Mesenchymal stem cell (in vitro differentiated cells and primary cell): ENCODE measurements around the gene CACNA2D3.
"Not testable (repeated sequence)": the region's sequence is repeated elsewhere in the genome, so short reads cannot be mapped to it uniquely, and the experiment has no call there.

Experiments
- DNase-seq: peaks from one replicate; pipeline ENCODE4 v3.0.0-alpha.2; 2013
- H2AFZ ChIP-seq: one replicate; pipeline ENCODE4 v1.6.1; 2013; ENCODE audit warnings: low read depth, mild to moderate bottlenecking, control low read depth, inconsistent platforms, low read length, moderate library complexity
- H2AK5ac ChIP-seq: 2 replicates; pipeline ENCODE4 v1.6.1; 2013; ENCODE audit warnings: low read length, moderate library complexity, mild to moderate bottlenecking, inconsistent platforms; ENCODE audit not compliant: severe bottlenecking
- H2BK120ac ChIP-seq: one replicate; pipeline ENCODE4 v1.6.1; 2013; ENCODE audit warnings: low read depth, mild to moderate bottlenecking, inconsistent platforms, low read length, moderate library complexity
- H2BK12ac ChIP-seq, 2 experiments: one replicate each; pipeline ENCODE4 v1.6.1; 2013; ENCODE audit warnings: inconsistent platforms in 2 of 2, low read length in 2 of 2, mild to moderate bottlenecking in 2 of 2, moderate library complexity in 2 of 2, control low read depth in 1 of 2
- H2BK15ac ChIP-seq: one replicate; pipeline ENCODE4 v1.6.1; 2013; ENCODE audit warnings: mild to moderate bottlenecking, low read depth, inconsistent platforms; ENCODE audit not compliant: poor library complexity, severe bottlenecking
- H2BK5ac ChIP-seq: 2 replicates; pipeline ENCODE4 v1.6.1; 2013; ENCODE audit warnings: low read depth, mild to moderate bottlenecking, low read length, control low read depth, inconsistent platforms; ENCODE audit not compliant: poor library complexity, severe bottlenecking
- H3K14ac ChIP-seq, 2 experiments: one replicate each; pipeline ENCODE4 v1.6.1; 2013; ENCODE audit warnings: inconsistent platforms in 2 of 2, low read length in 2 of 2, control low read depth in 1 of 2, mild to moderate bottlenecking in 1 of 2, moderate library complexity in 1 of 2
- H3K18ac ChIP-seq, 2 experiments: one replicate each; pipeline ENCODE4 v1.6.1; 2013; ENCODE audit warnings: inconsistent platforms in 2 of 2, low read length in 2 of 2, control low read depth in 1 of 2, low read depth in 1 of 2, mild to moderate bottlenecking in 1 of 2
- H3K23ac ChIP-seq, 2 experiments: one replicate each; pipeline ENCODE4 v1.6.1; 2013; ENCODE audit warnings: inconsistent platforms in 2 of 2, low read length in 2 of 2, mild to moderate bottlenecking in 2 of 2, moderate library complexity in 2 of 2, control low read depth in 1 of 2
- H3K27ac ChIP-seq: 2 replicates; pipeline ENCODE4 v1.5.1; 2013; ENCODE audit warnings: mild to moderate bottlenecking, moderate library complexity, low read length, control low read depth, inconsistent platforms; ENCODE audit not compliant: poor library complexity, severe bottlenecking
- H3K27me3 ChIP-seq, 2 experiments: 2 replicates each; pipeline versions ENCODE4 v1.6.1 to v1.7.0; 2013; ENCODE audit warnings: low read length in 2 of 2, mild to moderate bottlenecking in 2 of 2, moderate library complexity in 2 of 2, control low read depth in 1 of 2, inconsistent platforms in 1 of 2; ENCODE audit not compliant: control insufficient read depth in 1 of 2, insufficient read depth in 1 of 2
- H3K36me3 ChIP-seq, 2 experiments: 2 replicates each; pipeline versions ENCODE4 v1.6.1 to v1.7.0; 2013; ENCODE audit warnings: low read length in 2 of 2, control low read depth in 1 of 2, inconsistent platforms in 1 of 2, low read depth in 1 of 2, mild to moderate bottlenecking in 1 of 2; ENCODE audit not compliant: insufficient read depth in 2 of 2, control insufficient read depth in 1 of 2
- H3K4ac ChIP-seq, 2 experiments: one replicate each; pipeline ENCODE4 v1.6.1; 2013; ENCODE audit warnings: inconsistent platforms in 2 of 2, low read length in 2 of 2, mild to moderate bottlenecking in 2 of 2, moderate library complexity in 2 of 2, control low read depth in 1 of 2, low read depth in 1 of 2
- H3K4me1 ChIP-seq: 2 replicates; pipeline ENCODE4 v1.6.1; 2013; ENCODE audit warnings: low read depth, low read length, control low read depth; ENCODE audit not compliant: control insufficient read depth, insufficient read depth
- H3K4me2 ChIP-seq: 2 replicates; pipeline ENCODE4 v1.6.1; 2013; ENCODE audit warnings: low read length, mild to moderate bottlenecking, inconsistent platforms; ENCODE audit not compliant: poor library complexity, severe bottlenecking
- H3K4me3 ChIP-seq, 2 experiments: 2 replicates each; pipeline versions ENCODE4 v1.5.1 to v1.7.0; 2013; ENCODE audit warnings: low read length in 2 of 2, mild to moderate bottlenecking in 2 of 2, control low read depth in 1 of 2, low read depth in 1 of 2; ENCODE audit not compliant: insufficient read depth in 1 of 2
- H3K79me1 ChIP-seq: replicated peaks from 2 replicates; pipeline ENCODE4 v1.6.1; 2013; ENCODE audit warnings: mild to moderate bottlenecking, control low read depth, low read length, inconsistent platforms; ENCODE audit not compliant: poor library complexity, severe bottlenecking
- H3K9ac ChIP-seq: 2 replicates; pipeline ENCODE4 v1.7.0; 2013; ENCODE audit warnings: mild to moderate bottlenecking, low read length, moderate library complexity
- H3K9me3 ChIP-seq: 2 replicates; pipeline ENCODE4 v1.7.0; 2013; ENCODE audit warnings: mild to moderate bottlenecking, low read length; ENCODE audit not compliant: control insufficient read depth
- H4K8ac ChIP-seq: one replicate; pipeline ENCODE4 v1.6.1; 2013; ENCODE audit warnings: inconsistent platforms, mild to moderate bottlenecking, low read length, moderate library complexity
- H4K91ac ChIP-seq: one replicate; pipeline ENCODE4 v1.6.1; 2013; ENCODE audit warnings: mild to moderate bottlenecking, low read length, inconsistent platforms
- WGBS: methylation state at CpG from one replicate; pipeline ENCODE4 v1.1.7; 2013; ENCODE audit warnings: mixed read lengths; 5-methylcytosine and 5-hydroxymethylcytosine counted together

CACNA2D3 gene

DNA sequence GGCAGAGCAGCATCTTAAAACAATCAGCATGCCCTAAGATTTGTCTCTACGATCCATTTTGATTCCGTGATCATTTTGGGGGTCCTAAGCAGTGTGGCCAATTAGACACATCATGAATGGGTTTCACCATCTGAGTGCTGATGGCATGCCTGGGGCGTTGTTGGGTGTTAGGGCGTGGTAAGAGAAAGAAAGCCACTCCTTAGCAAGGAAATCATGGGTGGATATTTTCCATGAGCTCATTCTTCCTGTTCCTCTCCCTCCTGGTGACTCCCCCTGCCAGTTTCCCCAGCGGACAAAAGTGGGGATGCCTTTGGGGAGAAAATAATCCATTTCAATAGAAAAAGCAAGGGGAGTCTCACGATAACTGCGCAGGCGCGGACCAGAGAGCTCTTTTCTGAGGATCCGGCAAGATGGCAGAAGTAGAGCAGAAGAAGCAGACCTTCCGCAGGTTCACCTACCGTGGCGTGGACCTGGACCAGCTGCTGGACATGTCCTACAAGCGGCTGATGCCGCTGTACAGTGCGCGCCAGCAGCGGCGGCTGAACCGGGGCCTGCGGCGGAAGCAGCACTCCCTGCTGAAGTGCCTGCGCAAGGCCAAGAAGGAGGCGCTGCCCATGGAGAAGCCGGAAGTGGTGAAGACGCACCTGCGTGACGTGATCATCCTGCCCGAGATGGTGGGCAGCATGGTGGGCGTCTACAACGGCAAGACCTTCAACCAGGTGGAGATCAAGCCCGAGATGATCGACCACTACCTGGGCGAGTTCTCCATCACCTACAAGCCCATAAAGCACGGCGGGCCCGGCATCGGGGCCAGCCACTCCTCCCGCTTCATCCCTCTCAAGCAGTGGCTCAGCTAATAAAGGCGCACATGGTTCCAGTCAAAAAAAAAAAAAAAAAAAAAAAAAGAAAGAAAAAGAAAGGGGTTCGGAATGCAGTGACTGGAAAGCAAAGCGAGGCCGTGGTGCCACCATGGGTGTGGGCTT is 503.7 kb downstream of the CACNA2D3 start:
- H3K4ac ChIP-seq: no peak overlapping the region
- no peak overlapping the region for H3K23ac ChIP-seq
- H3K4me1 ChIP-seq: no peaks in the 10 kb centered on the region
- H4K8ac ChIP-seq: no peak overlapping the region
- H3K14ac ChIP-seq: no peak overlapping the region
- no peaks in the 10 kb centered on the region for H3K79me1 ChIP-seq
- DNase-seq: no peak
- no peak overlapping the region for H3K18ac ChIP-seq
- H4K91ac ChIP-seq: no peak overlapping the region
- H2BK15ac ChIP-seq: no peak overlapping the region
- H2BK5ac ChIP-seq: no peak overlapping the region
- H3K4me2 ChIP-seq: no peak overlapping the region
- H2AFZ ChIP-seq: no peak overlapping the region
- no peak overlapping the region for H3K9ac ChIP-seq
- H3K27me3 ChIP-seq: no peaks in the 10 kb centered on the region
- H2BK12ac ChIP-seq: no peak overlapping the region
- H2AK5ac ChIP-seq: no peak overlapping the region
- 90% methylated on average over 36 of the region's 43 CpGs for WGBS
- H2BK120ac ChIP-seq: no peak overlapping the region
- no peak overlapping the region for H3K27ac ChIP-seq
- no peak overlapping the region for H3K4me3 ChIP-seq
- H3K9me3 ChIP-seq: no peaks in the 10 kb centered on the region
- no peaks in the 10 kb centered on the region for H3K36me3 ChIP-seq

DNA sequence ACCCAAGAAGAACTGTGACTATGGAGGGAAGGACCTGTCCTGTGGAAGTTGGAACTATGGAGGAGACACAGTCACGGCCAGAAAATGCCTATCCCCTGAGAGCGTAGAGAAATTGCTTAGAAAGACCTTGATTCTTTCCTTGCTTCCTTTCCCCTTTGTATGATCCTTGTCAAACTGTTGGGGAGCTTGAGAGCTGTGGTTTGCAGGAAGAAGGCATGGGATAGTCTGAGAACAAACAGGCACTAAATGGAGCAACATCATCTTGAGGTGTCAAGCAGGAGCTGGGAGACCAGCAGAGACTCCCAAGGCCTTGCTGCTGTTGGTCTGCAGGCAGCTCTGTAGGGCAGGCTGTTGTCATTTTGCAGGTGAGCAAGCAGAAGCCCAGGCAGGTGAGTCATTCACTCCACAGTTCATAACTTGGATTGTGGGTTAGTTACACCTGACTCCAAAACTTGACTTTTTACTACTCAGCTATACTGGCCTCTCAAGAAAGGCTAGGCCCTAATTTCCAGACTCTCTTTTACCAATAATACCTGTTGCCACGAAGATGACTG is 506.6 kb downstream of the CACNA2D3 start:
- DNase-seq: no peak
- H3K27me3 ChIP-seq: no peaks in the 10 kb centered on the region
- H3K4me1 ChIP-seq: no peaks in the 10 kb centered on the region
- H3K36me3 ChIP-seq: no peaks in the 10 kb centered on the region
- no peak overlapping the region for H3K14ac ChIP-seq
- no peaks in the 10 kb centered on the region for H3K79me1 ChIP-seq
- no peak overlapping the region for H2BK120ac ChIP-seq
- no peak overlapping the region for H2BK5ac ChIP-seq
- no peak overlapping the region for H2BK12ac ChIP-seq
- H3K9ac ChIP-seq: no peak overlapping the region
- H3K9me3 ChIP-seq: no peaks in the 10 kb centered on the region
- no peak overlapping the region for H3K18ac ChIP-seq
- no peak overlapping the region for H2AFZ ChIP-seq
- no peak overlapping the region for H4K8ac ChIP-seq
- no peak overlapping the region for H4K91ac ChIP-seq
- H3K4me3 ChIP-seq: no peak overlapping the region
- 60% methylated on average over 3 of the region's 3 CpGs for WGBS
- no peak overlapping the region for H3K27ac ChIP-seq
- no peak overlapping the region for H3K23ac ChIP-seq
- H2BK15ac ChIP-seq: no peak overlapping the region
- no peak overlapping the region for H3K4me2 ChIP-seq
- H3K4ac ChIP-seq: no peak overlapping the region
- H2AK5ac ChIP-seq: no peak overlapping the region

DNA sequence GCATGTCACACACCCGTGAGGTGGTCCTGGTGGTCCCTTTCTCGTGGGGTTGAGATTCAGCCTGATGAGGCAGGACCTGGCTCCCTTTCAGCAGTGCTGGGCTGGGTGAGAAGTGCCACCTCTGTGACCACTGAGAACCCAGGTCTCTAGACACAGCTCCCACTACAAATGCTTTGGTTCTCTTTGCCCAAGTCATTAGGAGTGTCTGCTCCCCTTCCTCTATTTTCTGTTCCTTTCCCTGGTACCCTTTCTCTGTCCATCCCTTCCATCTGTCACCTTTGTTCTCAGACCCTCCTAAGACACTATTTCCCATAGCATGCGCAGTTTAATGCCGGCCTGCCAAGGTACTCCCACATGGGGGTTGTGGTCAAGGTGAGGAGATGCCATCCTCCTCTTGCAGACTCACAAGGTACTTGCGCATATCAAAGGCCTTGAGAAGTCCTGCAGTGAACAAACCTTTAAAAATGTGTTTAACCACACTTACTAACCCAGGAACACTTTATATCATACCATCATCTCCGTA is 507.8 kb downstream of the CACNA2D3 start:
- Histone ChIP-seq H3K4ac (no peak overlapping the region), H2BK5ac (no peak overlapping the region), H3K18ac (no peak overlapping the region), H3K9me3 (no peaks in the 10 kb centered on the region), H3K27ac (no peak overlapping the region), H3K4me2 (no peak overlapping the region), H4K91ac (no peak overlapping the region), H3K14ac (no peak overlapping the region), H2AFZ (no peak overlapping the region), H4K8ac (no peak overlapping the region), H3K4me1 (no peaks in the 10 kb centered on the region), H3K36me3 (no peaks in the 10 kb centered on the region), H2BK120ac (no peak overlapping the region), H3K9ac (no peak overlapping the region), H3K79me1 (no peaks in the 10 kb centered on the region), H2BK12ac (no peak overlapping the region), H3K27me3 (no peaks in the 10 kb centered on the region), H3K23ac (no peak overlapping the region), H3K4me3 (no peak overlapping the region), H2AK5ac (no peak overlapping the region), H2BK15ac (no peak overlapping the region)
- DNase-seq: no peak
- 68% methylated on average over 6 of the region's 6 CpGs for WGBS

DNA sequence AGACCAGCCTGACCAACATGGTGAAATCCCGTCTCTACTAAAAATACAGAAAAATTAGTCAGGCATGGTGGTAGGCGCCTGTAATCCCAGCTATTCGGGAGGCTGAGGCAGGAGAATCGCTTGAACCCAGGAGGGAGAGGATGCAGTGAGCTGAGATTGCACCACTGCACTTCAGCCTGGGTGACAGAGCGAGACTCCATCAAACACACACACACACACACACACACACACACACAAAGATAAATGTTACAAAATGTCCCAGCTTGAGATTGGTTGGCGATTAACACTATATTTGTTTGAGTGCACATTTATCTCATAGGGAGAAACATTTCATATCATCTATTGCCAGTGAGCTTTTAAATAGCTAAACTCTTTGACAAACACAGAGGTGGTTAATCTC is 508.6 kb downstream of the CACNA2D3 start:
- H3K27me3 ChIP-seq, H3K4ac ChIP-seq, DNase-seq, H2BK120ac ChIP-seq, H3K18ac ChIP-seq, H3K9me3 ChIP-seq, H3K23ac ChIP-seq, H4K8ac ChIP-seq, H3K4me2 ChIP-seq, H2AFZ ChIP-seq, H3K4me3 ChIP-seq, H3K14ac ChIP-seq, H2BK15ac ChIP-seq, H3K27ac ChIP-seq, H3K9ac ChIP-seq, H3K36me3 ChIP-seq, H2AK5ac ChIP-seq, H3K4me1 ChIP-seq, H3K79me1 ChIP-seq, H2BK12ac ChIP-seq, H4K91ac ChIP-seq, H2BK5ac ChIP-seq: not testable (repeated sequence)
- WGBS: 100% methylated on average over 4 of the region's 6 CpGs
